Keratinocyte (primary cell): ENCODE data around the gene ARHGEF6. TPM values are rescaled to one million over a fixed set of nuclear protein-coding genes. Genes with fewer than 3 reads are reported as not detected.

Source experiments
- DNase-seq: peaks from one replicate; pipeline ENCODE4 v3.0.0-alpha.2; 2011; ENCODE audit warnings: low read depth, missing footprints, low spot score
- FAIRE-seq: peaks from 2 replicates; lab custom pipeline; 2011; peaks lifted over from hg19 to GRCh38; lab: Jason Lieb, UNC
- H2AFZ ChIP-seq: 2 replicates; pipeline ENCODE4 v1.6.0; 2012; ENCODE audit warnings: low read length, control low read depth, inconsistent platforms; ENCODE audit not compliant: control insufficient read depth
- H3K27ac ChIP-seq: 2 replicates; pipeline ENCODE4 v1.5.1; 2011; ENCODE audit warnings: low read length; ENCODE audit not compliant: control insufficient read depth, insufficient read depth
- H3K27me3 ChIP-seq: 3 replicates; pipeline ENCODE4 v1.6.0; 2011; ENCODE audit warnings: low read length; ENCODE audit not compliant: control insufficient read depth, insufficient read depth; ENCODE audit errors: extremely low read depth
- H3K36me3 ChIP-seq, 2 experiments: 2 replicates in 1 of 2; 3 replicates in 1 of 2; pipeline ENCODE4 v1.5.1; 2011; ENCODE audit warnings: low read length in 2 of 2, mild to moderate bottlenecking in 1 of 2; ENCODE audit not compliant: control insufficient read depth in 2 of 2, insufficient read depth in 2 of 2; ENCODE audit errors: extremely low read depth in 1 of 2
- H3K4me1 ChIP-seq: 3 replicates; pipeline ENCODE4 v1.5.1; 2011; ENCODE audit warnings: low read length; ENCODE audit not compliant: control insufficient read depth, insufficient read depth; ENCODE audit errors: extremely low read depth
- H3K4me2 ChIP-seq: 3 replicates; pipeline ENCODE4 v1.6.0; 2011; ENCODE audit warnings: low read depth, low read length; ENCODE audit not compliant: control insufficient read depth, insufficient read depth; ENCODE audit errors: extremely low read depth
- H3K4me3 ChIP-seq, 3 experiments: fragments of 200-600 bp in 1 of 3; sonication (generic) in 1 of 3; 2 replicates in 2 of 3; 3 replicates in 1 of 3; pipeline ENCODE4 v1.5.1; 2011 to 2016; ENCODE audit warnings: low read length in 3 of 3, mild to moderate bottlenecking in 3 of 3, control low read depth in 2 of 3, inconsistent platforms in 1 of 3, low read depth in 1 of 3, mixed read lengths in 1 of 3, mixed run types in 1 of 3, moderate library complexity in 1 of 3; ENCODE audit not compliant: control insufficient read depth in 2 of 3, insufficient read depth in 2 of 3; ENCODE audit errors: extremely low read depth in 1 of 3
- H3K79me2 ChIP-seq: 2 replicates; pipeline ENCODE4 v1.6.0; 2012; ENCODE audit warnings: low read length; ENCODE audit not compliant: control insufficient read depth, insufficient read depth
- H3K9ac ChIP-seq: 3 replicates; pipeline ENCODE4 v1.6.0; 2011; ENCODE audit warnings: low read length; ENCODE audit not compliant: control insufficient read depth, insufficient read depth; ENCODE audit errors: extremely low read depth
- H3K9me1 ChIP-seq: 3 replicates; pipeline ENCODE4 v1.6.0; 2011; ENCODE audit warnings: low read length; ENCODE audit not compliant: control insufficient read depth, insufficient read depth; ENCODE audit errors: extremely low read depth
- H3K9me3 ChIP-seq: 2 replicates; pipeline ENCODE4 v1.5.1; 2012; ENCODE audit warnings: low read depth, low read length; ENCODE audit not compliant: control insufficient read depth
- H4K20me1 ChIP-seq: 3 replicates; pipeline ENCODE4 v1.6.0; 2011; ENCODE audit warnings: low read length; ENCODE audit not compliant: control insufficient read depth, insufficient read depth; ENCODE audit errors: extremely low read depth
- EZH2 ChIP-seq: IDR thresholded peaks from one replicate; pipeline ENCODE4 v1.6.1; 2012; ENCODE audit warnings: inconsistent platforms, mild to moderate bottlenecking, low read length, moderate library complexity
- dilution Hi-C: fragments of 300-500 bp; cut with MboI; formaldehyde crosslinking; loops from one replicate; pipeline ENCODE4 v1.7.0; 2020; ENCODE audit warnings: low sequenced_read_pairs; ENCODE audit not compliant: extremely low pct_ligation_motif_present
- polyA plus RNA-seq, 5 experiments: library from polyadenylated mRNA; depleted of rRNA in 3 of 5; stranded (reverse) in 3 of 5; stranded (forward) in 1 of 5; unstranded in 1 of 5; fragments of >200 nt; gene quantifications; 1 replicate in 1 of 5; 2 replicates in 3 of 5; 3 replicates in 1 of 5; pipeline versions ENCODE4 v1.2.1 to v1.2.3, GENCODE V29; 2011 to 2012; ENCODE audit warnings: missing spikeins in 2 of 5, low read depth in 1 of 5, low replicate concordance in 1 of 5
- TF ChIP-seq, protein P1 (sequence below), 3 experiments: IDR thresholded peaks in 1 of 3; conservative IDR thresholded peaks in 1 of 3; optimal IDR thresholded peaks in 1 of 3; 2 replicates in 2 of 3; 3 replicates in 1 of 3; pipeline versions ENCODE3 to v1.5.1; 2011; ENCODE audit warnings: low read length in 3 of 3, mild to moderate bottlenecking in 3 of 3, moderate library complexity in 2 of 3, control low read depth in 1 of 3, inconsistent platforms in 1 of 3; ENCODE audit not compliant: insufficient read depth in 2 of 3; ENCODE audit errors: extremely low read depth in 1 of 3

ARHGEF6 gene
- polyA plus RNA-seq, 1 donor (not counting 4 experiments of a cell fraction or from before 2014, with no cell fraction given) = 0.18 TPM

- Histone ChIP-seq H3K4me3 (no peak overlapping the region), H3K27me3 (no peaks in the 10 kb centered on the region), H3K9me3 (no peaks in the 10 kb centered on the region), H3K4me2 (no peak overlapping the region), H2AFZ (no peak overlapping the region), H3K36me3 (no peaks in the 10 kb centered on the region), H3K9me1 (no peaks in the 10 kb centered on the region), H3K27ac (no peak overlapping the region), H3K79me2 (no peaks in the 10 kb centered on the region), H3K4me1 (no peaks in the 10 kb centered on the region), H3K9ac (no peak overlapping the region), H4K20me1 (no peaks in the 10 kb centered on the region)
- TF ChIP-seq, protein P1, sequence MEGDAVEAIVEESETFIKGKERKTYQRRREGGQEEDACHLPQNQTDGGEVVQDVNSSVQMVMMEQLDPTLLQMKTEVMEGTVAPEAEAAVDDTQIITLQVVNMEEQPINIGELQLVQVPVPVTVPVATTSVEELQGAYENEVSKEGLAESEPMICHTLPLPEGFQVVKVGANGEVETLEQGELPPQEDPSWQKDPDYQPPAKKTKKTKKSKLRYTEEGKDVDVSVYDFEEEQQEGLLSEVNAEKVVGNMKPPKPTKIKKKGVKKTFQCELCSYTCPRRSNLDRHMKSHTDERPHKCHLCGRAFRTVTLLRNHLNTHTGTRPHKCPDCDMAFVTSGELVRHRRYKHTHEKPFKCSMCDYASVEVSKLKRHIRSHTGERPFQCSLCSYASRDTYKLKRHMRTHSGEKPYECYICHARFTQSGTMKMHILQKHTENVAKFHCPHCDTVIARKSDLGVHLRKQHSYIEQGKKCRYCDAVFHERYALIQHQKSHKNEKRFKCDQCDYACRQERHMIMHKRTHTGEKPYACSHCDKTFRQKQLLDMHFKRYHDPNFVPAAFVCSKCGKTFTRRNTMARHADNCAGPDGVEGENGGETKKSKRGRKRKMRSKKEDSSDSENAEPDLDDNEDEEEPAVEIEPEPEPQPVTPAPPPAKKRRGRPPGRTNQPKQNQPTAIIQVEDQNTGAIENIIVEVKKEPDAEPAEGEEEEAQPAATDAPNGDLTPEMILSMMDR (optimal IDR thresholded peaks at IDR 0.05 in 1 of 3, IDR thresholded peaks at IDR 0.05 in 1 of 3, conservative IDR thresholded peaks at IDR 0.05 in 1 of 3; ENCODE audit: extremely low read depth in 1 of 3, insufficient read depth in 2 of 3, low read length in 3 of 3) = no peak
- TF ChIP-seq EZH2 = no peak
- dilution Hi-C loops = no loop called here
- FAIRE-seq = no peak
- no peak for DNase-seq
Observed at GRCh38 chrX:136828830-136829229, 48.1 kb upstream of the ARHGEF6 start.

GRCh38 chrX:136827026-136827425 lies 46.3 kb upstream of the ARHGEF6 start:
- no peak overlapping the region for H3K4me3 ChIP-seq
- H3K4me2 ChIP-seq = no peak overlapping the region
- H3K27ac ChIP-seq = no peak overlapping the region
- no peak overlapping the region for H2AFZ ChIP-seq
- dilution Hi-C loops = no loop called here
- no peak for FAIRE-seq
- H3K27me3 ChIP-seq = no peaks in the 10 kb centered on the region
- no peaks in the 10 kb centered on the region for H3K9me3 ChIP-seq
- no peaks in the 10 kb centered on the region for H3K36me3 ChIP-seq
- no peak for TF ChIP-seq EZH2
- TF ChIP-seq, protein P1 (optimal IDR thresholded peaks at IDR 0.05 in 1 of 3, IDR thresholded peaks at IDR 0.05 in 1 of 3, conservative IDR thresholded peaks at IDR 0.05 in 1 of 3; ENCODE audit: extremely low read depth in 1 of 3, insufficient read depth in 2 of 3, low read length in 3 of 3) = no peak
- no peaks in the 10 kb centered on the region for H4K20me1 ChIP-seq
- H3K79me2 ChIP-seq = no peaks in the 10 kb centered on the region
- H3K9me1 ChIP-seq = no peaks in the 10 kb centered on the region
- H3K9ac ChIP-seq = no peak overlapping the region
- peaks cover 8% of the 10 kb centered on the region for H3K4me1 ChIP-seq
- DNase-seq = no peak
